RWPE2 (cell line): ENCODE data around the gene PLA1A.

Experiments
- ATAC-seq: fragments of 200-7000 bp; cut with Tn5 transposase; 3 replicates; pipeline ENCODE4 v1.9.1; 2021; ENCODE audit warnings: low read depth
- DNase-seq: peaks from one replicate; pipeline ENCODE4 v3.0.0-alpha.2; 2020; ENCODE audit warnings: low spot score
- H3K27ac ChIP-seq: fragments of 450-650 bp; 2 replicates; pipeline ENCODE4 v1.5.1; 2017; ENCODE audit warnings: mild to moderate bottlenecking; ENCODE audit not compliant: poor library complexity, severe bottlenecking
- H3K27me3 ChIP-seq: fragments of 250-450 bp; sonication (Bioruptor Pico); 2 replicates; pipeline ENCODE4 v1.5.1; 2021; ENCODE audit warnings: mild to moderate bottlenecking, moderate library complexity; ENCODE audit not compliant: insufficient read depth, poor library complexity, severe bottlenecking
- H3K36me3 ChIP-seq: fragments of 250-450 bp; sonication (Bioruptor Pico); 2 replicates; pipeline ENCODE4 v1.5.1; 2020; ENCODE audit warnings: low read depth, mild to moderate bottlenecking, moderate library complexity
- H3K4me1 ChIP-seq: fragments of 250-450 bp; sonication (Bioruptor Pico); 2 replicates; pipeline ENCODE4 v1.5.1; 2021; ENCODE audit warnings: mild to moderate bottlenecking, moderate library complexity; ENCODE audit not compliant: insufficient read depth, poor library complexity, severe bottlenecking
- H3K4me3 ChIP-seq: fragments of 250-450 bp; sonication (Bioruptor Pico); 2 replicates; pipeline ENCODE4 v1.5.1; 2021; ENCODE audit warnings: mild to moderate bottlenecking, moderate library complexity; ENCODE audit not compliant: severe bottlenecking
- H3K9me3 ChIP-seq: fragments of 250-450 bp; sonication (Bioruptor Pico); 2 replicates; pipeline ENCODE4 v1.5.1; 2021; ENCODE audit warnings: mild to moderate bottlenecking, moderate library complexity; ENCODE audit not compliant: severe bottlenecking
- TF ChIP-seq, protein P1 (sequence below): fragments of 450-650 bp; IDR thresholded peaks from one replicate; pipeline ENCODE4 v1.5.1; 2017; ENCODE audit warnings: mild to moderate bottlenecking, moderate library complexity; ENCODE audit not compliant: poor library complexity, severe bottlenecking

Gene PLA1A

GRCh38 chr3:119598410-119599098, 869 bp downstream of the PLA1A start:
- H3K4me1 ChIP-seq = no peaks in the 10 kb centered on the region
- H3K27ac ChIP-seq = no peak overlapping the region
- H3K36me3 ChIP-seq = no peaks in the 10 kb centered on the region
- no peak overlapping the region for H3K4me3 ChIP-seq
- no peak for DNase-seq
- no peak for ATAC-seq
- TF ChIP-seq, protein P1, sequence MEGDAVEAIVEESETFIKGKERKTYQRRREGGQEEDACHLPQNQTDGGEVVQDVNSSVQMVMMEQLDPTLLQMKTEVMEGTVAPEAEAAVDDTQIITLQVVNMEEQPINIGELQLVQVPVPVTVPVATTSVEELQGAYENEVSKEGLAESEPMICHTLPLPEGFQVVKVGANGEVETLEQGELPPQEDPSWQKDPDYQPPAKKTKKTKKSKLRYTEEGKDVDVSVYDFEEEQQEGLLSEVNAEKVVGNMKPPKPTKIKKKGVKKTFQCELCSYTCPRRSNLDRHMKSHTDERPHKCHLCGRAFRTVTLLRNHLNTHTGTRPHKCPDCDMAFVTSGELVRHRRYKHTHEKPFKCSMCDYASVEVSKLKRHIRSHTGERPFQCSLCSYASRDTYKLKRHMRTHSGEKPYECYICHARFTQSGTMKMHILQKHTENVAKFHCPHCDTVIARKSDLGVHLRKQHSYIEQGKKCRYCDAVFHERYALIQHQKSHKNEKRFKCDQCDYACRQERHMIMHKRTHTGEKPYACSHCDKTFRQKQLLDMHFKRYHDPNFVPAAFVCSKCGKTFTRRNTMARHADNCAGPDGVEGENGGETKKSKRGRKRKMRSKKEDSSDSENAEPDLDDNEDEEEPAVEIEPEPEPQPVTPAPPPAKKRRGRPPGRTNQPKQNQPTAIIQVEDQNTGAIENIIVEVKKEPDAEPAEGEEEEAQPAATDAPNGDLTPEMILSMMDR = no peak
- H3K27me3 ChIP-seq = no peaks in the 10 kb centered on the region
- no peaks in the 10 kb centered on the region for H3K9me3 ChIP-seq

DNA sequence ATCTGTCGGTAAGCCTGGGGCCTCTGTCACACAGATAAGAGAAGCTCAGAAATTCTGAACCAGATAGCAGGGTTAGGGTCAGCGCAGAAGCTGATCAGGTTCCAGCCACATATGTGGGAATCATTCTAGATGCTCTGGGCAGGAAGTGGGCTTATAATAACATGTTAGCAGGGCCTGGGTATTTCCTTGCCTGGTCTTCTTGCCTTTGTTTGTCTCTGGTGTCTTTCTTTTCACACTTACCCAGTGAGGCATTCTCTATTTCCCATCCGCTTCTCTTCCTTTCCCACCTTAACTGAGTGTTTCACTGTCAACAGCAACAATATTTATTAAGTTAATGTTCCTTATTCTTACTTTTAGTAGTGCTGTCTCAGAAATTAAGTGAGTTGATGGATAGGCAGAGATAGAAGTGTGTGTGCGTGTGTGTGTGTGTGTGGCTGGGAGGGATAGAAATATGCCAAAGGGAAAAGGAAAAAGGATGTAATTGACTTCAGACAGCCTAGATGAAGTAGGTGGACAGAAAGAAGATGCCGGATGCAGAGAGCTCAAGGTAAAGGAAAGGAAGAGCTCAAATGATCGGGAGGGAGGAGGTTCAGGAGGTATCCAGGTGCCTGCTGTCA, 2.0 kb downstream of the PLA1A start:
- no peak overlapping the region for H3K27ac ChIP-seq
- no peaks in the 10 kb centered on the region for H3K27me3 ChIP-seq
- H3K4me1 ChIP-seq = no peaks in the 10 kb centered on the region
- H3K9me3 ChIP-seq = no peaks in the 10 kb centered on the region
- TF ChIP-seq, protein P1 = no peak
- ATAC-seq (no peak), DNase-seq (no peak)
- H3K4me3 ChIP-seq = no peak overlapping the region
- no peaks in the 10 kb centered on the region for H3K36me3 ChIP-seq

DNA sequence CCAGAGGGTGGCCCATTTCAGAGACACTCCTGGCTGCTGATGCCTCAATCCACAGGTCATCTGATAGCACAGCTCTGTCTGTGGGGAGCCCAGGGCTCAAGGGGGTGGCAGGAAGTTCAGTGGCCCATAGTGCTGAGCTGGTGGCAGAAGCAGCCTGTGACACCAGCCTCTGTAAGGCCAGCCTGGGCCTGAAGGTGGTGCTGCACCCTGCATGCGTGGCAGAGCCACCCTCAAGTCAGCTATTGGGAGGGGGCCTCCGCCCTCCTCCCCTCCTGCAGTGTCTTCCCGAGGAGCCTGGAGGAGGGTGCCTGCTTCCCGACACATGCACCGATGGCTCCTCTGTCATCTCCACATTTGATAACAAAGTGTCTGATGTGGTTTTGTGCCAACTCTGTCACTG, 3.0 kb downstream of the PLA1A start:
- Histone ChIP-seq H3K27me3 (no peaks in the 10 kb centered on the region), H3K9me3 (no peaks in the 10 kb centered on the region), H3K4me1 (no peaks in the 10 kb centered on the region), H3K36me3 (no peaks in the 10 kb centered on the region), H3K27ac (no peak overlapping the region), H3K4me3 (no peak overlapping the region)
- no peak for ATAC-seq
- TF ChIP-seq, protein P1 = no peak
- no peak for DNase-seq

- TF ChIP-seq, protein P1 = no peak
- Histone ChIP-seq H3K9me3 (no peaks in the 10 kb centered on the region), H3K4me1 (no peaks in the 10 kb centered on the region), H3K27me3 (no peaks in the 10 kb centered on the region), H3K36me3 (no peaks in the 10 kb centered on the region), H3K27ac (no peak overlapping the region), H3K4me3 (no peak overlapping the region)
- no peak for ATAC-seq
- no peak for DNase-seq
Measured at GRCh38 chr3:119601154-119601553, 3.5 kb downstream of the PLA1A start.

DNA sequence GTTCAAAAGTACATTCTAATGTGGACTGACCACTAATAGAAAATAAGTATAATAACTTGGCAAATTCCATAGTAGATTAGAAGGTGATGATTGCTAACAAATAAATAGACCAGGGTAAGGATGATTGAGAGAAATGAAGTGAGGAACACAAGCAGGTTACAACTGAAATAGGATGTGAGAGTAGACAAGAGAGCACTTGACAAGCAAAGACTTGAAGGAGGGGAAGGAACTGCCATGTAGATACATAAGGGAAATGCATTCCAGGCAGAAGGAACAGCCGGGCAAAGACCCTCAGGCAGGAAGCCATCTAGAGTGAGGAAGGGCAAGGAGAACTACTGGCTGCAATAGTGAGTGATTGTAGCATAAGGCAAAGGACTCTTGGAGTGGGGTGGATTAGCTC, 5.0 kb downstream of the PLA1A start:
- DNase-seq (no peak), ATAC-seq (no peak)
- no peaks in the 10 kb centered on the region for H3K36me3 ChIP-seq
- no peaks in the 10 kb centered on the region for H3K4me1 ChIP-seq
- no peaks in the 10 kb centered on the region for H3K27me3 ChIP-seq
- no peak overlapping the region for H3K4me3 ChIP-seq
- no peaks in the 10 kb centered on the region for H3K9me3 ChIP-seq
- H3K27ac ChIP-seq = no peak overlapping the region
- TF ChIP-seq, protein P1 = no peak
